Mucosa of descending colon (tissue), 3 donors: ENCODE measurements around the gene SH3PXD2B. TPM values are rescaled to one million over a fixed set of nuclear protein-coding genes. Genes with fewer than 3 reads are reported as not detected.
"Not testable (repeated sequence)": the region's sequence is repeated elsewhere in the genome, so short reads cannot be mapped to it uniquely, and the experiment has no call there.

Experiments
- ATAC-seq: fragments of 200-7000 bp; cut with Tn5 transposase; one replicate; pipeline ENCODE4 v1.9.1; 2020; ENCODE audit warnings: mild to moderate bottlenecking, moderate library complexity
- DNase-seq, 3 donors: peaks; one replicate each; pipeline ENCODE4 v3.0.0-alpha.2; 2020
- H3K36me3 ChIP-seq: fragments of 200-600 bp; one replicate; pipeline ENCODE4 v1.8.0; 2021; ENCODE audit warnings: low read depth, mild to moderate bottlenecking
- H3K4me1 ChIP-seq: fragments of 200-600 bp; one replicate; pipeline ENCODE4 v1.8.0; 2021; ENCODE audit warnings: low read depth, mild to moderate bottlenecking
- H3K4me3 ChIP-seq: fragments of 200-600 bp; one replicate; pipeline ENCODE4 v1.8.0; 2021; ENCODE audit warnings: mild to moderate bottlenecking
- H3K9me3 ChIP-seq: fragments of 200-600 bp; one replicate; pipeline ENCODE4 v1.8.0; 2021; ENCODE audit warnings: mild to moderate bottlenecking
- CTCF ChIP-seq: fragments of 200-600 bp; IDR thresholded peaks from one replicate; pipeline ENCODE4 v1.8.0; 2022; ENCODE audit warnings: antibody characterized with exemption, mild to moderate bottlenecking
- intact Hi-C, 2 donors: fragments of 100-400 bp; cut with DNase I in 1 of 2; cut with micrococcal nuclease in 1 of 2; formaldehyde crosslinking; loops; one replicate each; pipeline versions ENCODE4 v1.11.0 to v1.11.1; 2022; cut with DNase I, micrococcal nuclease
- total RNA-seq, 3 donors: library from RNA; stranded (reverse); fragmentation: NEBNext Ultra II Directional in 2 of 3; extraction: Animal tissue kit (Norgen Biotek cat#: 25700) in 2 of 3; gene quantifications; one replicate each; pipeline versions ENCODE4 v1.2.1 to v1.2.4, GENCODE V29; 2021 to 2023
- donor health status: DM: no; HTN: no; CAD: no; lungs with moderate emphysema.
- donor health status: DM: no; HTN: no; CAD: no.
- donor health status: DM: no; HTN: yes; CAD: no.

SH3PXD2B gene
- total RNA-seq, 3 donors from 2014 or later, result 5.4 to 28.7 (median 19.9) TPM

- Histone ChIP-seq H3K9me3 (no peaks in the 10 kb centered on the region), H3K36me3 (no peaks in the 10 kb centered on the region), H3K4me1 (peaks cover 7% of the 10 kb centered on the region), H3K4me3 (no peak overlapping the region)
- intact Hi-C loops, result no loop called here
- TF ChIP-seq CTCF, result no peak
- no peak for DNase-seq
- ATAC-seq, result peak; percentile 31
Observed at GRCh38 chr5:172411484-172412072, 42.7 kb downstream of the SH3PXD2B start.

GRCh38 chr5:172410662-172411483 lies 43.5 kb downstream of the SH3PXD2B start:
- TF ChIP-seq CTCF, result no peak
- ATAC-seq (no peak), DNase-seq (no peak)
- Histone ChIP-seq H3K9me3 (no peaks in the 10 kb centered on the region), H3K4me1 (peaks cover 7% of the 10 kb centered on the region), H3K36me3 (no peaks in the 10 kb centered on the region), H3K4me3 (no peak overlapping the region)
- intact Hi-C loops, result no loop called here

GRCh38 chr5:172410160-172410559 lies 44.2 kb downstream of the SH3PXD2B start:
- no peak for ATAC-seq

GRCh38 chr5:172409477-172409876 lies 44.8 kb downstream of the SH3PXD2B start:
- DNase-seq, ATAC-seq, H3K4me3 ChIP-seq, intact Hi-C loops, H3K36me3 ChIP-seq, H3K9me3 ChIP-seq, H3K4me1 ChIP-seq: not testable (repeated sequence)

More at GRCh38 chr5:172410160-172410559, 44.2 kb downstream of the SH3PXD2B start:
- no peaks in the 10 kb centered on the region for H3K9me3 ChIP-seq
- intact Hi-C loops, result no loop called here
- TF ChIP-seq CTCF, result no peak
- no peaks in the 10 kb centered on the region for H3K36me3 ChIP-seq
- H3K4me1 ChIP-seq, result peaks cover 7% of the 10 kb centered on the region
- DNase-seq, result no peak
- H3K4me3 ChIP-seq, result no peak overlapping the region

- no peak for TF ChIP-seq CTCF
- DNase-seq, result no peak
- H3K4me1 ChIP-seq, result no peaks in the 10 kb centered on the region
- no peak overlapping the region for H3K4me3 ChIP-seq
- intact Hi-C loops, result no loop called here
- H3K9me3 ChIP-seq, result no peaks in the 10 kb centered on the region
- no peaks in the 10 kb centered on the region for H3K36me3 ChIP-seq
- no peak for ATAC-seq
Observed at GRCh38 chr5:172407822-172408221, 46.5 kb downstream of the SH3PXD2B start.

- TF ChIP-seq CTCF, result no peak
- ATAC-seq, result peak; percentile 15
- no peaks in the 10 kb centered on the region for H3K9me3 ChIP-seq
- no peak overlapping the region for H3K4me3 ChIP-seq
- intact Hi-C loops, result no loop called here
- no peak for DNase-seq
- no peaks in the 10 kb centered on the region for H3K36me3 ChIP-seq
- no peaks in the 10 kb centered on the region for H3K4me1 ChIP-seq
Observed at GRCh38 chr5:172407241-172407691, 47.1 kb downstream of the SH3PXD2B start.
